ENCODE measurements around the gene ATP2B2. TPM values are rescaled to one million over a fixed set of nuclear protein-coding genes. Genes with fewer than 3 reads are reported as not detected.

ATP2B2 gene
- total and polyA plus RNA-seq, 2 donors from 2014 or later, result 0.19 to 0.22 TPM

GRCh38 chr3:10381336-10381735 lies 124.0 kb downstream of the ATP2B2 start:
- TF ChIP-seq, protein P1, sequence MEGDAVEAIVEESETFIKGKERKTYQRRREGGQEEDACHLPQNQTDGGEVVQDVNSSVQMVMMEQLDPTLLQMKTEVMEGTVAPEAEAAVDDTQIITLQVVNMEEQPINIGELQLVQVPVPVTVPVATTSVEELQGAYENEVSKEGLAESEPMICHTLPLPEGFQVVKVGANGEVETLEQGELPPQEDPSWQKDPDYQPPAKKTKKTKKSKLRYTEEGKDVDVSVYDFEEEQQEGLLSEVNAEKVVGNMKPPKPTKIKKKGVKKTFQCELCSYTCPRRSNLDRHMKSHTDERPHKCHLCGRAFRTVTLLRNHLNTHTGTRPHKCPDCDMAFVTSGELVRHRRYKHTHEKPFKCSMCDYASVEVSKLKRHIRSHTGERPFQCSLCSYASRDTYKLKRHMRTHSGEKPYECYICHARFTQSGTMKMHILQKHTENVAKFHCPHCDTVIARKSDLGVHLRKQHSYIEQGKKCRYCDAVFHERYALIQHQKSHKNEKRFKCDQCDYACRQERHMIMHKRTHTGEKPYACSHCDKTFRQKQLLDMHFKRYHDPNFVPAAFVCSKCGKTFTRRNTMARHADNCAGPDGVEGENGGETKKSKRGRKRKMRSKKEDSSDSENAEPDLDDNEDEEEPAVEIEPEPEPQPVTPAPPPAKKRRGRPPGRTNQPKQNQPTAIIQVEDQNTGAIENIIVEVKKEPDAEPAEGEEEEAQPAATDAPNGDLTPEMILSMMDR (IDR thresholded peaks at IDR 0.05; ENCODE audit: borderline replicate concordance, extremely low read depth, insufficient read depth), result no peak
- H3K27ac ChIP-seq (ENCODE audit: low read depth in 2 of 2, low read length in 2 of 2), result no peak overlapping the region
- intact Hi-C loops (cut with DNase I), result no loop called here
- no peaks in the 10 kb centered on the region for H3K4me1 ChIP-seq (ENCODE audit: control insufficient read depth in 2 of 3, insufficient read depth in 2 of 3, low read depth in 1 of 3, low read length in 3 of 3)
- H3K9me3 ChIP-seq (ENCODE audit: control insufficient read depth in 2 of 3, insufficient read depth in 1 of 3, low read length in 3 of 3), result peaks cover 0 to under 1% (median 0%) of the 10 kb centered on the region in 3 donors
- H3K4me3 ChIP-seq (ENCODE audit: low read length in 3 of 3), result no peak overlapping the region
- H3K36me3 ChIP-seq (ENCODE audit: control insufficient read depth in 2 of 3, insufficient read depth in 3 of 3, low read length in 3 of 3), result no peaks in the 10 kb centered on the region
- no peak overlapping the region for H3K9ac ChIP-seq (ENCODE audit: low read length in 3 of 3)
- DNase-seq (no peak), FAIRE-seq (no peak)
- H3K27me3 ChIP-seq (ENCODE audit: control insufficient read depth, insufficient read depth, low read length), result no peaks in the 10 kb centered on the region

GRCh38 chr3:10380906-10381305 lies 124.5 kb downstream of the ATP2B2 start:
- Histone ChIP-seq H3K27ac (ENCODE audit: low read depth in 2 of 2, low read length in 2 of 2) (no peak overlapping the region), H3K27me3 (ENCODE audit: control insufficient read depth, insufficient read depth, low read length) (no peaks in the 10 kb centered on the region), H3K9ac (ENCODE audit: low read length in 3 of 3) (no peak overlapping the region), H3K9me3 (ENCODE audit: control insufficient read depth in 2 of 3, insufficient read depth in 1 of 3, low read length in 3 of 3) (no peaks in the 10 kb centered on the region), H3K4me1 (ENCODE audit: control insufficient read depth in 2 of 3, insufficient read depth in 2 of 3, low read depth in 1 of 3, low read length in 3 of 3) (no peaks in the 10 kb centered on the region), H3K4me3 (ENCODE audit: low read length in 3 of 3) (no peak overlapping the region), H3K36me3 (ENCODE audit: control insufficient read depth in 2 of 3, insufficient read depth in 3 of 3, low read length in 3 of 3) (no peaks in the 10 kb centered on the region)
- intact Hi-C loops (cut with DNase I), result no loop called here
- no peak for FAIRE-seq
- DNase-seq, result no peak
- TF ChIP-seq, protein P1 (IDR thresholded peaks at IDR 0.05; ENCODE audit: borderline replicate concordance, extremely low read depth, insufficient read depth), result no peak

DNA sequence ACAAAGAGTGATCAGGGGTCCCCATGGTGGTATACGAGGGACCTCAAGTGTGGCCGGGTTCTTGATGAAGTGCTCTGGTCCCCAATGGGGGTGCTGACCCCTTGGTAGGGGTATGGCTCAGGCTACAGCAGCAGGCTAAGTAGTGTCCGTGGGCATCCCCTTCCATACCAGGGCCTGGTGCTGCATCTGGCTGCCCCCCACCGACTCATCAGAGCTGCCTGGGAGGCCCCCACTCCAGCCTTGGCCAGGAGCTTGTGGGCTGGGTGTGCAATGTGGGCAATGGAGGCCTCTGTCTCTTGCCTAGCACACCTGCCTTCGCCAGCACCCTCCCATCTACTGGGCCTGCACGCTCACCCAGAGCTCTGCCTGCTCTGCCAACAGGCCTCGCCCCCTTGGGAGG lies 125.4 kb downstream of the ATP2B2 start:
- TF ChIP-seq, protein P1 (IDR thresholded peaks at IDR 0.05; ENCODE audit: borderline replicate concordance, extremely low read depth, insufficient read depth), result no peak
- H3K36me3 ChIP-seq (ENCODE audit: control insufficient read depth in 2 of 3, insufficient read depth in 3 of 3, low read length in 3 of 3), result no peaks in the 10 kb centered on the region
- DNase-seq, result no peak
- no peaks in the 10 kb centered on the region for H3K4me1 ChIP-seq (ENCODE audit: control insufficient read depth in 2 of 3, insufficient read depth in 2 of 3, low read depth in 1 of 3, low read length in 3 of 3)
- H3K27me3 ChIP-seq (ENCODE audit: control insufficient read depth, insufficient read depth, low read length), result no peaks in the 10 kb centered on the region
- no peak overlapping the region for H3K9ac ChIP-seq (ENCODE audit: low read length in 3 of 3)
- no peak overlapping the region for H3K27ac ChIP-seq (ENCODE audit: low read depth in 2 of 2, low read length in 2 of 2)
- no peaks in the 10 kb centered on the region for H3K9me3 ChIP-seq (ENCODE audit: control insufficient read depth in 2 of 3, insufficient read depth in 1 of 3, low read length in 3 of 3)
- FAIRE-seq, result no peak
- intact Hi-C loops (cut with DNase I), result no loop called here
- H3K4me3 ChIP-seq (ENCODE audit: low read length in 3 of 3), result no peak overlapping the region

DNA sequence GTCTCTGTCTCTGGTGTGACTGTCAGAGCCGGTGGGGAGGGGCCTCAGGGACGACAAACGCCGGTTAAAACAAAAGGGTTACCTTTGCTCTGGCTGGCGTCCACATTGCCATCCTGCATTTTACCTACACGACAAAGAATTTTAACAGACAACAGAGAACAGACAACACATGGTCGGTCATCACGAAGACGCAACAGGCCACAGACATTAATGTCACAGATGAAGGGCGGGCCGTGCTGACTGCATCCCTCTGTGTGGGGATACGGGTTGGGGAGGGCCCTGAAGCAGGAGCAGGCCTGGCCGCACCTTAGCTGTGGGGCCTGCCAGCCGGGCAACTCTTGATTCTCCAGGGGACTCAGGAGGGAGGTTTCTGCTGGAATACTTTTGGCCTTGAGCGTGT lies 126.2 kb downstream of the ATP2B2 start:
- FAIRE-seq (no peak), DNase-seq (no peak)
- Histone ChIP-seq H3K4me1 (ENCODE audit: control insufficient read depth in 2 of 3, insufficient read depth in 2 of 3, low read depth in 1 of 3, low read length in 3 of 3) (no peaks in the 10 kb centered on the region), H3K9me3 (ENCODE audit: control insufficient read depth in 2 of 3, insufficient read depth in 1 of 3, low read length in 3 of 3) (no peaks in the 10 kb centered on the region), H3K36me3 (ENCODE audit: control insufficient read depth in 2 of 3, insufficient read depth in 3 of 3, low read length in 3 of 3) (no peaks in the 10 kb centered on the region), H3K27me3 (ENCODE audit: control insufficient read depth, insufficient read depth, low read length) (no peaks in the 10 kb centered on the region), H3K9ac (ENCODE audit: low read length in 3 of 3) (no peak overlapping the region), H3K4me3 (ENCODE audit: low read length in 3 of 3) (no peak overlapping the region), H3K27ac (ENCODE audit: low read depth in 2 of 2, low read length in 2 of 2) (no peak overlapping the region)
- intact Hi-C loops (cut with DNase I), result no loop called here
- TF ChIP-seq, protein P1 (IDR thresholded peaks at IDR 0.05; ENCODE audit: borderline replicate concordance, extremely low read depth, insufficient read depth), result no peak

Data from kidney (tissue), 14 donors.